GM21723 (cell line): ENCODE data around the gene FAM50B.

Experiments
- ATAC-seq: cut with Tn5 transposase; IDR thresholded peaks from one replicate; pipeline ENCODE4 v1.9.1; 2021; ENCODE audit warnings: mild to moderate bottlenecking, moderate library complexity; ENCODE audit not compliant: unreplicated experiment

FAM50B gene

DNA sequence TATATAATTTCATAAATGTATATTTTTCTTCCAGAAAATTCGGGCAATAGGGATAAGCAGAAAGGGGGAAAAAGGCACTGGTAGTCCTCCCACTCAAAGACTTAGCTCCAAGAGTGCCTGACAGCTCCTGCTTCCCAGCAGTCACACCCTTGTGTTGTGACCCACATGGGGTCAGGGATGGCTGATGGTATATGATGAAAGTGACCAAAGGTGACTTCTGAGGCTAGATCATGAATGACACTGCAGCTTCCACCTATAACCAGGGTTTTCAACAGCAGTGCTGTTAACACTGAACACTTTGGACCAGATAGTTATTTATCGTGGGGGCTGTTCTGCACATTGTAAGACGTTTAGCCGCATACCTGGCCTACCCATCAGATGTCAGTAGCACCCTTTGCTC is 22.3 kb downstream of the FAM50B start:
- no peak for ATAC-seq

- no peak for ATAC-seq
Measured at GRCh38 chr6:3871939-3872338, 22.8 kb downstream of the FAM50B start.

- no peak for ATAC-seq
Measured at GRCh38 chr6:3872370-3872854, 23.2 kb downstream of the FAM50B start.

GRCh38 chr6:3873051-3873450 is 23.9 kb downstream of the FAM50B start:
- ATAC-seq, result no peak

DNA sequence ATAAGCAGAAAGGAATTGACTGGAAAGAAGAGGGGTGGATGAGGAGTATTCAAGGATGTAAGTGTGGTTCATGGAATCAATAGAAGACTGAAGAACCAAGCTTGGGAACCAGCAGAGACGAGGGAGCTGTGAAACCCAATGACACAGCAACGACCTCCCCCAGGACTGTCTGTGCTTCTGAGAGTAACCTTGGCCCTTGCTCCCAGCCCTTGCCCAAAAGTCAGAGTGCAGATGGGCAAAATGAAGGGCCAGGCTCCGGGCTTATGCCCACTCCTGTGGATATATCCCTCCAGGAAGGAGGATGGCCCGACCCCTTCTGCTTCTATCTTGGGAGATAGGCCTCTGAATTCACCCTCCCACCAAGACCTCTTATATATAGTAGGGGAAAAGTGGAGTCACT is 24.9 kb downstream of the FAM50B start:
- no peak for ATAC-seq

- no peak for ATAC-seq
Measured at GRCh38 chr6:3875486-3875885, 26.3 kb downstream of the FAM50B start.

- no peak for ATAC-seq
Measured at GRCh38 chr6:3876101-3876500, 26.9 kb downstream of the FAM50B start.

DNA sequence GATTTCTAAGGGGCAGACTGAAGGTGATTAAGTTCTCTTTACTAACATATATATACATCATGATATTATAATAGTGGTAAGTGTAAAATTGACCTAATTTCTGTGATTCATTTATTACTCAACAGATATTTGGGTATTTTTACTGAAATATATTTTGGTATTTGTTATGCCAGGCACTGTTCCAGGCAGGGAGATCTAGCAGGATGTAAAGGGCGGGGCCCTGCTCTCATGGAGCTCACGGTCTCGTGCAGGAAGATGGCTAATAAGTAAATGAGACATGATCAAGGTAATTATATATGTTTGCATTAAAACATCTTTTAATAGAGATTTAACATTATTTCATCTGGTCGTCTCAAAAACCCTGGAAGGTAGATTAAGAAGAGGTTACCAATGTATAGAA is 27.7 kb downstream of the FAM50B start:
- ATAC-seq, result no peak

DNA sequence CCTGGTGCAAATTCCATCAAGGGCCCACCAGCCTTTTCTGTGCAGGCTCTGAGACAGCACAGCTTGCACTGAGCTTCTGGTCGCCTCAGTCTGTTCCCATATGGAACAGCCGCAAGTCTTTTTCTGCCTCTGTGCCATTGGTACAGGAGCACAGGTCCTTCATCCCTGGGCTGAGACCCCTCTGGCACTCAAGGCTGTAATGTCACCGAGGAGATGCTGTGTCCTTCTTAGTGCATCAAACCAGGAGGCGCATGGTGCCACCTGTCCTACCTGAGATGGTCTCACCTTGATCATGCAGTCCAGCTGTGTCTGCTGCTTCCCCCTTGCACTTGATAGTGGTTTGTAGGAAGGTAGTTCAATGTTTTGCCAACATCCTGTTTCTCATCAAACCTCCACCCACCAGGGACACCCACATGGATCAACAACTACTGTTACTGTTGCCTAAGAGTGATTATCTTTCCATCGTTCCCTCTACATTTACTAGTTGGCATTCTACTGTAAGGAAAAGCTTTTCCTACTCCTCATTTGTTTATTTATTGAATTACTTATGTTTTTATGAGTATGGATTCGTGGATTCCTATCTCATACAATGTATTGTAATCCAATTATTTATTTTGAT is 29.0 kb downstream of the FAM50B start:
- ATAC-seq, result no peak

- no peak for ATAC-seq
Measured at GRCh38 chr6:3879194-3879952, 30.2 kb downstream of the FAM50B start.

GRCh38 chr6:3881711-3882421 is 32.7 kb downstream of the FAM50B start:
- ATAC-seq, result no peak

DNA sequence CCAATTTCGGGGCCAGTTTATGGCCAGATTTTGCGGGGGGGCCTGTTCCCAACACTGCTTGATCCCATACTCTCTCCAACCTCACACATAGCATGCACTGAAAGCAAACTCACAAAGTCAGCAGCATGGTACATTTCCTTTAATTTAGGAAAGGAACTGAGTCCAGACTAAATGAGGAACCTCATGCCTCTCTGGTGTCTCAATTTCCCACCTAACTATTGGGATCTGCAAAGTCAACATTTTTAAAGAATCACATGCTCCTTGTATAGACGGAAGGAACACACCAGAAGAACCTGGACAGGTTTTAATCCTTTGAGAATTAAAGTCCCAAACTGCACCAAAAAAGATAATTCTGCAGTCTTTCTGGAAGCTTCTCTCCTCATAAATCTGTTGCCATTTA is 33.3 kb downstream of the FAM50B start:
- ATAC-seq, result no peak

GRCh38 chr6:3882866-3883265 is 33.7 kb downstream of the FAM50B start:
- no peak for ATAC-seq

DNA sequence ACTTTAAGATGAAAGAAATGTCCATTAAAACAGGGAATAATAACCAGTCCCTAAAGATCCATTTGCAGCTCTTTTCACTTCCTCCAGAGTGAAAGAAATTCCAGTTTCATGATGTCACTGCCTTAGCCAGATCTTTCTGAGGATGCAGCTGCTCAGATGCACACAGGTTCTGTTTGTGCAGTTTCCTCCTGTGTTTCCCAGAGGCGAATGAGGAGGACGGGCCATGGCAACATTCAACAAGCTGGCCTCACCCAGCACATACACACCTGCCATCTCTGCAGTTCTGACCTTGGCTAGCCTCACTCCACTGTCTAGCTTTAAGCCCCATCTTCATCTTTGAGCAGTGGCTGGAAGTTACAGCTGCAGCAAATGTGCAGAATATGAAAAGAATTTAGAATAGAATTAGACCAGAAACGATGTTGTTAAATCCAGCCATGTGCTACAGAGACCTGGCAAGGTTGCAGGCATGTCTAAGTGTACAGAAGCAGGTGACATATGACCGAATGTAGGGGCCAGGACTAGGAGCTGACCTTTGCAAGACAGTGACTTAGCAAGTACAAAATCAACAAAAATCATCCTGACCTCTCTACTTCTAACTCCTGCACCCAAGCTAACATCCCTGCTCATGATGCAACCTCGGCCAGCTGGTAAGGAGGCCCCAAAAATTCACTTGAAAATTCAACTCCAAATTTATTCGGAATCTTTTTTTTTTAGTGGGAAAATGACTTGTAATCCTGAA is 35.0 kb downstream of the FAM50B start:
- ATAC-seq, result no peak

- ATAC-seq, result no peak
Measured at GRCh38 chr6:3885262-3886036, 36.3 kb downstream of the FAM50B start.

- ATAC-seq, result no peak
Measured at GRCh38 chr6:3887150-3887700, 38.1 kb downstream of the FAM50B start.

- no peak for ATAC-seq
Measured at GRCh38 chr6:3888153-3888957, 39.2 kb downstream of the FAM50B start.

DNA sequence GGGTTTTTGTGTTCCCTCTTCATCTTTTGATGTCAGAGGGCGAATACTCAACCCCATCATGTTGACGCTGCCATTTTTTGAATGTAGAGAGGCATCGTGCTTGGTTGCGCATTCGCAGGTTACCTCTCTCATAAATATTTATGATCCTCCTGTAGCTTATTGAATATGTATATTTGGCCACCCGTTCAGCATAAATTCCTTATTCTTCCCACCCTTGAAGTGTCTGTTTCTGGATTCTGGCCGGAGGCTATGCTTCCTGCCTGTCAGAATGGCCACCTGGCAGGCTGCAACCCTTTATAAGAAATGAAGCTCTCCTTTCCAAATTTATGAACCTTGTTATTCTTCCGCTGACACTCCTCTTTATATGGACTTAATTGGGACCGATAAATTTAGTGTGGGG is 40.9 kb downstream of the FAM50B start:
- ATAC-seq, result no peak

- no peak for ATAC-seq
Measured at GRCh38 chr6:3891883-3892282, 42.7 kb downstream of the FAM50B start.
